Fibroblast of lung (primary cell): ENCODE results near the gene ARHGAP10.

Experiments used
- CTCF ChIP-seq, 2 donors: IDR thresholded peaks in 1 of 2; conservative IDR thresholded peaks in 1 of 2; 1 replicate in 1 of 2; 2 replicates in 1 of 2; pipeline ENCODE4 v1.5.1; 2011 to 2012; ENCODE audit warnings: low read length in 2 of 2, control low read depth in 1 of 2, inconsistent platforms in 1 of 2, low read depth in 1 of 2, mild to moderate bottlenecking in 1 of 2
- EZH2 ChIP-seq: IDR thresholded peaks from 2 replicates; pipeline ENCODE4 v1.5.1; 2012; ENCODE audit warnings: low read length, control low read depth, mild to moderate bottlenecking; ENCODE audit errors: missing control alignments

DNA sequence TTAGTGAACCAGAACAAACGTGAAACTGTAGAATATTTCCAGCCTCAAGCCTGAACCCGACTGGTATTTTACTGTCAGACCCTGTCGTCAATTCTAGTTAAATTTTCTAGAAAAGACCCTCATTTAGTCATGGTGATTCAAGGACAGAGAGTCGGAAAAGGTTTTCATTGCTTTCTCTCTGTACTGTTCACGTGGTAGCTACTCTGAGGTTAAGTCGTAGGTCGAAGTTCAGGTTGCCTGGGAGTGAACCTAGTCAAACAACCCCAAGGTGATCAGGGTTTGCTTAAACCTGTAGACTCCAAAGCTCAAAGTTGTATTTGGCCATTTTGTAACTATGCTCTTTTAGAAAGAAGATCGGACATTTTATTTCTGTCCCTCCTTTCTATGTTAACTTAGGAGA is 283.6 kb downstream of the ARHGAP10 start:
- TF ChIP-seq CTCF (conservative IDR thresholded peaks at IDR 0.05 in 1 of 2, IDR thresholded peaks at IDR 0.05 in 1 of 2; ENCODE audit: low read depth in 1 of 2, low read length in 2 of 2) (no peak), EZH2 (no peak)
